Erythroblast (primary cell): ENCODE data around the gene SLC39A13.

Experiments
- GATA1 ChIP-seq: IDR thresholded peaks from 2 replicates; pipeline ENCODE4 v1.6.1; 2011; ENCODE audit warnings: low read depth, mild to moderate bottlenecking, control low read depth, low read length, moderate library complexity
- POLR2A ChIP-seq: IDR thresholded peaks from 2 replicates; pipeline ENCODE4 v1.6.1; 2011; ENCODE audit warnings: mild to moderate bottlenecking, low read length

DNA sequence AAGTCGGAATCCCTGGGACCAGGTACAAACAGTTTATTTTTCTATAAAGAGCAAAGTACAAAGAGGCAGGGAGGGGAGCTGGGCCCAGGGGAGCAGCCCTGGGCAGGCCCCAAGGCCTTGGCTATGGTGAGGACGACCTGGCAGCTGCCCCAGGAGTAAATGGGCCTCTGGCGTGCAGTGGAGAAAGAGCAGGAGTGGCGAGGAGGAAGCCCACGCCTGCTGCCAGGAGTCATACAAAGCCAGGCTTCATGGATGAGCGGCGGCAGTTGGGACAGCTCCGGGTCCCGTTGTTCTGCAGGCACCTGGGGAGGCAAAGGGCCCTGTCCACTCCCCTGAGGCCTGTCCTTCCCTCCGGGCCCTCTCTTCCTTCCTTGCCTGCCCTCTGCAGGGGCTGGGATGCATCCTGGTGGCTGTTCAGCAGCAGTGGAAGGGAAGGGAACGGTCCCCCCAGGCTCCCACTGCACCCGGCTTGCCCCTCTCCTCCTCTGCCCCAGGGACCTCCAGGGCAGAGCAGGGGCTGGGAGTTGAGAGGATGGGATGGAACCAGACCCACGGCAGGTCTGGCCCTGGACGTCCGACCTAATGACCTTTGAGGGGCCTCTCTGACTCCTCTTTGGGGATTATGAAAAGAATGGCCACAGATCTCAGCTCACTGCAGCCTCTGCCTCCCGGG is 29.5 kb downstream of the SLC39A13 start:
- no peak for TF ChIP-seq POLR2A
- no peak for TF ChIP-seq GATA1
